ENCODE data around the gene MDM1.

The MDM1 gene, protein sequence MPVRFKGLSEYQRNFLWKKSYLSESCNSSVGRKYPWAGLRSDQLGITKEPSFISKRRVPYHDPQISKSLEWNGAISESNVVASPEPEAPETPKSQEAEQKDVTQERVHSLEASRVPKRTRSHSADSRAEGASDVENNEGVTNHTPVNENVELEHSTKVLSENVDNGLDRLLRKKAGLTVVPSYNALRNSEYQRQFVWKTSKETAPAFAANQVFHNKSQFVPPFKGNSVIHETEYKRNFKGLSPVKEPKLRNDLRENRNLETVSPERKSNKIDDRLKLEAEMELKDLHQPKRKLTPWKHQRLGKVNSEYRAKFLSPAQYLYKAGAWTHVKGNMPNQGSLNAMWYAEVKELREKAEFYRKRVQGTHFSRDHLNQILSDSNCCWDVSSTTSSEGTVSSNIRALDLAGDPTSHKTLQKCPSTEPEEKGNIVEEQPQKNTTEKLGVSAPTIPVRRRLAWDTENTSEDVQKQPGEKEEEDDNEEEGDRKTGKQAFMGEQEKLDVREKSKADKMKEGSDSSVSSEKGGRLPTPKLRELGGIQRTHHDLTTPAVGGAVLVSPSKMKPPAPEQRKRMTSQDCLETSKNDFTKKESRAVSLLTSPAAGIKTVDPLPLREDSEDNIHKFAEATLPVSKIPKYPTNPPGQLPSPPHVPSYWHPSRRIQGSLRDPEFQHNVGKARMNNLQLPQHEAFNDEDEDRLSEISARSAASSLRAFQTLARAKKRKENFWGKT
- total RNA-seq, result 16.6 to 36.8 (median 24.9) reads per million in 9 experiments

GRCh38 chr12:68331869-68332727, at the start of gene MDM1:
MDM1 (minus strand) TSS chr12:68332362; CDS start chr12:68332245, 117 bp downstream.
- peak; percentile 90 to 92 (median 91) for DNase-seq
- Mint-ChIP-seq H3K9me3 (no peaks in the 10 kb centered on the region), H3K4me1 (ENCODE audit: low read depth in 2 of 2) (peaks cover 20 to 24% of the 10 kb centered on the region in 2 donors), H3K4me3 (peak within 1 kb of the TSS; percentile 85 to 86), H3K27me3 (peaks cover 7 to 9% of the 10 kb centered on the region in 2 donors), H3K36me3 (ENCODE audit: insufficient read depth) (peaks cover 4% of the 10 kb centered on the region), H3K27ac (peak within 1 kb of the TSS; percentile 88 to 89)
- peak; percentile 94 for ATAC-seq (replicated peaks)

GRCh38 chr12:68381476-68382219, 49.5 kb upstream of the MDM1 start:
- peaks cover 24 to 43% of the 10 kb centered on the region in 2 donors for H3K4me1 Mint-ChIP-seq (ENCODE audit: low read depth in 2 of 2)
- no peak for DNase-seq

DNA sequence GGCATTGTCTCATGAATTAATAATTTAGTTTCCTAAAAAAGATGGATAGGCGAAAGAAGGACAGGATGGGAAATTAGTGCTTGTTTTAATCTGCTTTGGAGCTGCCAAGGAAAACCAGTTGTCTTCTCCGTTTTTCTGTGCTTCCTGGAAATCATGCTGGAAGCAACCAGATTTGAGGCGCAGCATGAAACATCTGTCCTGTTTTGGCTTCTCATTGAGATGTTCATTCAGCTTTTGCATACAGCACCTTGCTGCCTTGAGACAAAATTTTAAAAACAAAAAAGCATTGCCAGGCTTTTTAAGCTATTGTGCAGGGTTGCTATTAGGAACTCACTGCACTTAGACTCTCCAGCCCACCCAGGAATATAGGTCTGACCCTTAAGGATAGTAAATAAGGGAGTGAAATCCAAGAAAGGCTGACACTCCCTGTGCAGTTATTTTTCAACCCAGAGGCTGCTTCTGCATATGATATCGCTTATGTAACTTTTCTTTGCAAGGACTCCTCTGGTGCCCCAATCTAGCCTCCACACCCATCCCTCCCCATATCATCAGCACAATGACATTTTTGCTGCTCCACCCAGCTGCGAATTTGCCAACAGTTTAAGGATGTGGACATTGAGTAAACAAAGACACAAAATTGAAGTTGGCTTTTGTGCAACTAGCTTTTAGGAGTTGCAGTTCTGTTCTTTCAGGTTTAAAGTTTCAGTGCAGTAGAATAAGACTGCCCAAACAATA, 46.9 kb upstream of the MDM1 start:
- no peaks in the 10 kb centered on the region for H3K27me3 Mint-ChIP-seq
- H3K9me3 Mint-ChIP-seq, result no peaks in the 10 kb centered on the region
- peaks cover 5% of the 10 kb centered on the region for H3K36me3 Mint-ChIP-seq (ENCODE audit: insufficient read depth)
- no peak overlapping the region for H3K27ac Mint-ChIP-seq
- no peak for ATAC-seq (replicated peaks)
- DNase-seq, result no peak
- H3K4me1 Mint-ChIP-seq (ENCODE audit: low read depth in 2 of 2), result peaks cover 28 to 45% of the 10 kb centered on the region in 2 donors
- no peak overlapping the region for H3K4me3 Mint-ChIP-seq

More at GRCh38 chr12:68381476-68382219, 49.5 kb upstream of the MDM1 start:
- Mint-ChIP-seq H3K36me3 (ENCODE audit: insufficient read depth) (peaks cover 4% of the 10 kb centered on the region), H3K4me3 (no peak overlapping the region), H3K27ac (peak overlapping the region in 1 of 2 donors; percentile 52), H3K27me3 (no peaks in the 10 kb centered on the region), H3K9me3 (no peaks in the 10 kb centered on the region)
- ATAC-seq (replicated peaks), result no peak

DNA sequence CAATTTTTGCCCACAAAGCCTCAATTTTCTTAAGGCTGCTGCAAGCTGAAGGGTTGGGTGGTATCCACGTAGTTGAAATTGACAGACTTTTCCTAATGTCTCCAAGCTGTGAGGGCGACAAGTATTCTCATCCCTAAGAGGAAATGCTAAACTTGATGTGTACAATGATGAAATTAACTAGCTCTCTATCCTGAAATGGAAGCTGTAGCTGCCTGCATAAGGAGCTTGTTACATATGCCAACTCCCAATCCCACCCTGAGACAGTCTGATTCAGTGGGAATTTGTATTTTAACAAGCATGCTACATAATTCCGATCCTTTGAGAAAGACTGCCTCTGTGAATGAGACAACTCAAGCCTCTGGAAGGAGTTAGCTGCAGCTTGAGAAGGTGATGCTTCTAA, 45.7 kb upstream of the MDM1 start:
- H3K27ac Mint-ChIP-seq, result no peak overlapping the region
- H3K4me3 Mint-ChIP-seq, result no peak overlapping the region
- DNase-seq, result no peak
- no peak for ATAC-seq (replicated peaks)
- H3K27me3 Mint-ChIP-seq, result no peaks in the 10 kb centered on the region
- H3K9me3 Mint-ChIP-seq, result no peaks in the 10 kb centered on the region
- H3K36me3 Mint-ChIP-seq (ENCODE audit: insufficient read depth), result peaks cover 3% of the 10 kb centered on the region
- peaks cover 31 to 48% of the 10 kb centered on the region in 2 donors for H3K4me1 Mint-ChIP-seq (ENCODE audit: low read depth in 2 of 2)

DNA sequence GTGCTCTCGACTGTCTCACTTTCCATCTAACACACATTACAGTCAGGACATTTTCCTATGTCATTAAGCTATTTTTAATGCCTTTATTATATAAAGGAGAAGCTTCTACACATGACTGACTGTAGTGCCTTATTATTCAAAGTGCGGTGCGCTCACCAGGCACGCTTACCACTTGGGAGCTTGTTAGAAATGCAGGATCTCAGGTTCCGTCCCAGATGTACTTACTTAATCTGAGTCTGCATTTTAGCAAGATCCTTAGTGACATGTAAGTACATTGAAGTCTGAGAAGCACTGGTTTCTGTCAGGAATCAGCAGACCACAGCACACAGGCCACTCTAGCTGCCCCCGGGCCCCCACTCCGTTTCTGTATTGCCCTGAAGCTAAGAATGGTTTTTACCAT, 44.7 kb upstream of the MDM1 start:
- Mint-ChIP-seq H3K4me1 (ENCODE audit: low read depth in 2 of 2) (peaks cover 34 to 51% of the 10 kb centered on the region in 2 donors), H3K27me3 (no peaks in the 10 kb centered on the region), H3K4me3 (no peak overlapping the region), H3K27ac (no peak overlapping the region), H3K9me3 (no peaks in the 10 kb centered on the region), H3K36me3 (ENCODE audit: insufficient read depth) (peaks cover 3% of the 10 kb centered on the region)
- ATAC-seq (replicated peaks) (no peak), DNase-seq (no peak)

DNA sequence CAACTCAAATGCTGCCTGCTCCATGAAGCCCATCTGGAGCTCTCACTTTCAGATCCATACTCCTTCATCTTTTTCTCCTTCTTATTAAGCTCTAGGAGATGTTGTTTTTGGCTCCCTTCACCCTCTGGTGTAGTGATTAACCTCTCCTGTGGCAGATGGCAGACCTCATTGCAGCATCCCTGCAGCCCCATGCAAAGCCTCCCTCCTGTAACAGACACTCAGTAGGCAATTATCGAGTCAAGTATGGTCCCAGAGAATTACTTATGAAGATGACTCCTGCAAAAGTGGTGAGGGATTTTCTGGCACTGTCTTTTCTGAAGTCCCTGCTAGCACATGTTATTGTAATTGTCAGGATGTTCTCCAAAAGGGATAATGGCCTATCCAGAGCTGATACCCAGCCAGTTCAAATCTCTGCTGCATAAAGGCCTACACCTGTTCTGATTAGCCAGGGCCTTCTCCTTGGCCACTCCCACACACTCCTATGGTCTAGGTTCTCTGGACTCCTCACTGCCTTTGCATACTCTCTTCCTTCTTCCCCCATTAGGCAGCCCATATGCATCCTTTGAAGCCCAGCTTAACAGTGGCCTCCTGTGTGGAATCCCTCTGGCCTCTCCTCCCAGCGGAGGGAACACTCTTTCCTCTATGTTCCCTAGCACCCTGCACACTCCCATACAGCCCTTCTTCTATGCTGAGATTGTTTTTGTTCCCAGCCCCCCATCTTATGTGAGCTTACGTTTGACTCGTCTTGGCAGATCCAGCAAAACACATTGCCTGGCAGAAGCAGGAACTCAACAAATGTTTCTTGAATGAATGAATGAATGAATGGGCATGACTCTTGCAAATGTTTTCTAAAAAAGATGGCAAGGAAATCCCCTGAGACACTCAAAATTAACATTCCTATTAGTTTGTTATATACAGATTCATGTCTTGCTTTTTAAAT, 43.9 kb upstream of the MDM1 start:
- no peak for DNase-seq
- Mint-ChIP-seq H3K36me3 (ENCODE audit: insufficient read depth) (peaks cover 3% of the 10 kb centered on the region), H3K27me3 (no peaks in the 10 kb centered on the region), H3K4me3 (no peak overlapping the region), H3K4me1 (ENCODE audit: low read depth in 2 of 2) (peaks cover 32 to 52% of the 10 kb centered on the region in 2 donors), H3K9me3 (no peaks in the 10 kb centered on the region), H3K27ac (peak overlapping the region; percentile 71 to 78)
- no peak for ATAC-seq (replicated peaks)

- Mint-ChIP-seq H3K36me3 (ENCODE audit: insufficient read depth) (peaks cover 3% of the 10 kb centered on the region), H3K27ac (peak overlapping the region; percentile 71 to 78), H3K27me3 (no peaks in the 10 kb centered on the region), H3K4me1 (ENCODE audit: low read depth in 2 of 2) (peaks cover 24 to 55% of the 10 kb centered on the region in 2 donors), H3K9me3 (no peaks in the 10 kb centered on the region), H3K4me3 (peak overlapping the region; percentile 13 to 31)
- ATAC-seq (replicated peaks) (peak; percentile 92), DNase-seq (peak; percentile 18 to 36 (median 28))
These were observed 42.3 kb upstream of the MDM1 start for GRCh38 chr12:68374307-68374982.

- H3K9me3 Mint-ChIP-seq, result no peaks in the 10 kb centered on the region
- H3K27ac Mint-ChIP-seq, result peak overlapping the region in 1 of 2 donors; percentile 42
- no peak overlapping the region for H3K4me3 Mint-ChIP-seq
- H3K4me1 Mint-ChIP-seq (ENCODE audit: low read depth in 2 of 2), result peaks cover 45 to 73% of the 10 kb centered on the region in 2 donors
- H3K27me3 Mint-ChIP-seq, result no peaks in the 10 kb centered on the region
- DNase-seq (no peak), ATAC-seq (replicated peaks) (no peak)
- H3K36me3 Mint-ChIP-seq (ENCODE audit: insufficient read depth), result peaks cover 3% of the 10 kb centered on the region
These were observed 38.5 kb upstream of the MDM1 start for GRCh38 chr12:68370667-68371066.

DNA sequence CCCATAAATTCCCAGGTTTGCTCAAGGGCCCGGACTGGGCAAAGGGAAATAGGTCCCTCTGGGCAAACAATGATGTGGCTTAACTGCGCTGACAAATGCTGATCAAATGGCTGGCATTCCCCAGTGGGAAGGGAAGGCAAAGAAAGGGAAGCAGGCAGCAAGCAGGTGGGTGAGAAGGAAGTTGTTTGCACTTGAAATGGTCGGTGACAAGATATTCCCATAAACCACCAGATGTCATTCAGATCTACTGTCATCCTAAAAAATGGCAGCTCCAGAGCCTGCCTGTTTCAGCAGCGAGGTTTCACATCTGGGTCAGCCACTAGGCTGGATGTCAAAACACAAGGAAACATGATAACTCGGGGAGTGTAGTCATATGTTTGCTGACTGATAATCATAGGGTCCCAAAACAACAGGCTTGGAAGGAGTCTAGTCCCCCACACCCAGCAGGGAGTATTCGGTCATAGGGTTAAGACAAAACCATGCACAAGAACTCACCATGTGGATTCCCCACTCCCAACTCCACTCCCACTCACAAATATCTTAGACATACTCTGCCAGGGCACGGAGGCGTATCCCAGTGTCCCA, 37.9 kb upstream of the MDM1 start:
- Mint-ChIP-seq H3K4me3 (no peak overlapping the region), H3K27me3 (no peaks in the 10 kb centered on the region), H3K9me3 (no peaks in the 10 kb centered on the region), H3K4me1 (ENCODE audit: low read depth in 2 of 2) (peaks cover 45 to 72% of the 10 kb centered on the region in 2 donors), H3K27ac (peak overlapping the region; percentile 42 to 92), H3K36me3 (ENCODE audit: insufficient read depth) (peaks cover 8% of the 10 kb centered on the region)
- ATAC-seq (replicated peaks) (no peak), DNase-seq (no peak)

- peaks cover 50 to 76% of the 10 kb centered on the region in 2 donors for H3K4me1 Mint-ChIP-seq (ENCODE audit: low read depth in 2 of 2)
- ATAC-seq (replicated peaks) (no peak), DNase-seq (no peak)
- peaks cover 12% of the 10 kb centered on the region for H3K36me3 Mint-ChIP-seq (ENCODE audit: insufficient read depth)
- peak overlapping the region; percentile 92 to 99 for H3K27ac Mint-ChIP-seq
- H3K27me3 Mint-ChIP-seq, result no peaks in the 10 kb centered on the region
- H3K9me3 Mint-ChIP-seq, result no peaks in the 10 kb centered on the region
- peak overlapping the region in 1 of 2 donors; percentile 69 for H3K4me3 Mint-ChIP-seq
These were observed 36.2 kb upstream of the MDM1 start for GRCh38 chr12:68368327-68368726.
